ENCODE measurements around the gene BORCS6. TPM values are rescaled to one million over a fixed set of nuclear protein-coding genes. Genes with fewer than 3 reads are reported as not detected.
A peak's percentile ranks its signal among the peaks of the same experiment; 100 is the strongest.

The BORCS6 gene
- total and polyA plus RNA-seq, 2 experiments from 2014 or later: 13.7 to 19.7 TPM

- Histone ChIP-seq H3K27me3 (no peaks in the 10 kb centered on the region), H3K27ac (no peak overlapping the region), H3K36me3 (peaks cover 56% of the 10 kb centered on the region), H3K9me3 (ENCODE audit: low read depth) (no peaks in the 10 kb centered on the region), H3K4me3 (no peak overlapping the region), H3K4me1 (ENCODE audit: low read depth) (peaks cover 5% of the 10 kb centered on the region)
- no peak for TF ChIP-seq CTCF (IDR thresholded peaks at IDR 0.05; ENCODE audit: low read depth, low read length)
- no peak for DNase-seq (ENCODE audit: low read depth in 1 of 2, low spot score in 1 of 2)
Measured at GRCh38 chr17:8142887-8143580, 46.9 kb downstream of the BORCS6 start.

GRCh38 chr17:8142158-8142886 is 47.7 kb downstream of the BORCS6 start:
- H3K9me3 ChIP-seq (ENCODE audit: low read depth): no peaks in the 10 kb centered on the region
- no peaks in the 10 kb centered on the region for H3K27me3 ChIP-seq
- H3K4me3 ChIP-seq: no peak overlapping the region
- peaks cover 49% of the 10 kb centered on the region for H3K36me3 ChIP-seq
- peak in 1 of 2 donors; percentile 2 for DNase-seq (ENCODE audit: low read depth in 1 of 2, low spot score in 1 of 2)
- H3K27ac ChIP-seq: no peak overlapping the region
- peaks cover 5% of the 10 kb centered on the region for H3K4me1 ChIP-seq (ENCODE audit: low read depth)
- no peak for TF ChIP-seq CTCF (IDR thresholded peaks at IDR 0.05; ENCODE audit: low read depth, low read length)

- no peak for TF ChIP-seq CTCF (IDR thresholded peaks at IDR 0.05; ENCODE audit: low read depth, low read length)
- Histone ChIP-seq H3K4me1 (ENCODE audit: low read depth) (peaks cover 5% of the 10 kb centered on the region), H3K4me3 (no peak overlapping the region), H3K27me3 (no peaks in the 10 kb centered on the region), H3K9me3 (ENCODE audit: low read depth) (no peaks in the 10 kb centered on the region), H3K36me3 (peaks cover 43% of the 10 kb centered on the region), H3K27ac (no peak overlapping the region)
- DNase-seq (ENCODE audit: low read depth in 1 of 2, low spot score in 1 of 2): peak in 1 of 2 donors; percentile 5
Measured at GRCh38 chr17:8141741-8142140, 48.2 kb downstream of the BORCS6 start.

- no peak for TF ChIP-seq CTCF (IDR thresholded peaks at IDR 0.05; ENCODE audit: low read depth, low read length)
- H3K36me3 ChIP-seq: peaks cover 36% of the 10 kb centered on the region
- peak overlapping the region; percentile 20 for H3K27ac ChIP-seq
- H3K9me3 ChIP-seq (ENCODE audit: low read depth): no peaks in the 10 kb centered on the region
- H3K27me3 ChIP-seq: no peaks in the 10 kb centered on the region
- no peak for DNase-seq (ENCODE audit: low read depth in 1 of 2, low spot score in 1 of 2)
- H3K4me1 ChIP-seq (ENCODE audit: low read depth): peaks cover 5% of the 10 kb centered on the region
- H3K4me3 ChIP-seq: no peak overlapping the region
Measured at GRCh38 chr17:8141045-8141444, 48.9 kb downstream of the BORCS6 start.

- H3K4me3 ChIP-seq: no peak overlapping the region
- H3K27ac ChIP-seq: peak overlapping the region; percentile 71
- peaks cover 5% of the 10 kb centered on the region for H3K4me1 ChIP-seq (ENCODE audit: low read depth)
- H3K27me3 ChIP-seq: no peaks in the 10 kb centered on the region
- H3K36me3 ChIP-seq: peaks cover 31% of the 10 kb centered on the region
- H3K9me3 ChIP-seq (ENCODE audit: low read depth): no peaks in the 10 kb centered on the region
- peak in 1 of 2 donors; percentile 64 for DNase-seq (ENCODE audit: low read depth in 1 of 2, low spot score in 1 of 2)
- TF ChIP-seq CTCF (IDR thresholded peaks at IDR 0.05; ENCODE audit: low read depth, low read length): no peak
Measured at GRCh38 chr17:8140065-8141029, 49.6 kb downstream of the BORCS6 start.

All from cardiac muscle cell (in vitro differentiated cells and primary cell).